Measurements from ENCODE around the gene AHCYL2. TPM values are rescaled to one million over a fixed set of nuclear protein-coding genes. Genes with fewer than 3 reads are reported as not detected.

The AHCYL2 gene
- total RNA-seq, 4 donors from 2014 or later = 22.7 to 41.0 (median 35.7) TPM

DNA sequence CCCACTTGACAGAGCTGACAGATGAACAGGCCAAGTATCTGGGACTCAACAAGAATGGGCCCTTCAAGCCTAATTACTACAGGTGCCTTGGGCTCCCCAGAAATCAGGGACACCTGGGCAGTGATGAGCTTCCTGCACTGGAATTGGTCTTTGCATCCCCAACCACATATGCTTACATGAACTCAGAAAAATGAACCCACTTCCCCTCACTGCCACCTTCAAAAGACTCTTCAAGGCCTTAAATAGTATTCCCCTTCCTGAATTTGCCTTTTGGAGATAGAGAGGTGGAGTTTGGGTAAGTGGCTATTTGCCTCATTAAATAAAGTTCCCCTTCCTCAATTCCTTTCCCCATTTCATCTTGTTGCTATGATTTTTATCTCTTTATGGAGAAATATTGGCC, 201.7 kb downstream of the AHCYL2 start:
- Histone ChIP-seq H3K36me3 (peaks cover 0 to 4% of the 10 kb centered on the region in 2 donors), H3K27me3 (no peaks in the 10 kb centered on the region), H3K27ac (no peak overlapping the region), H3K9me3 (no peaks in the 10 kb centered on the region), H3K4me1 (peaks cover 22 to 25% of the 10 kb centered on the region in 2 donors), H3K4me3 (no peak overlapping the region)
- no peak for DNase-seq
- no peak for ATAC-seq
- TF ChIP-seq, protein P1, sequence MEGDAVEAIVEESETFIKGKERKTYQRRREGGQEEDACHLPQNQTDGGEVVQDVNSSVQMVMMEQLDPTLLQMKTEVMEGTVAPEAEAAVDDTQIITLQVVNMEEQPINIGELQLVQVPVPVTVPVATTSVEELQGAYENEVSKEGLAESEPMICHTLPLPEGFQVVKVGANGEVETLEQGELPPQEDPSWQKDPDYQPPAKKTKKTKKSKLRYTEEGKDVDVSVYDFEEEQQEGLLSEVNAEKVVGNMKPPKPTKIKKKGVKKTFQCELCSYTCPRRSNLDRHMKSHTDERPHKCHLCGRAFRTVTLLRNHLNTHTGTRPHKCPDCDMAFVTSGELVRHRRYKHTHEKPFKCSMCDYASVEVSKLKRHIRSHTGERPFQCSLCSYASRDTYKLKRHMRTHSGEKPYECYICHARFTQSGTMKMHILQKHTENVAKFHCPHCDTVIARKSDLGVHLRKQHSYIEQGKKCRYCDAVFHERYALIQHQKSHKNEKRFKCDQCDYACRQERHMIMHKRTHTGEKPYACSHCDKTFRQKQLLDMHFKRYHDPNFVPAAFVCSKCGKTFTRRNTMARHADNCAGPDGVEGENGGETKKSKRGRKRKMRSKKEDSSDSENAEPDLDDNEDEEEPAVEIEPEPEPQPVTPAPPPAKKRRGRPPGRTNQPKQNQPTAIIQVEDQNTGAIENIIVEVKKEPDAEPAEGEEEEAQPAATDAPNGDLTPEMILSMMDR (IDR thresholded peaks at IDR 0.05 in 4 of 5, conservative IDR thresholded peaks at IDR 0.05 in 1 of 5) = no peak
- no peak for TF ChIP-seq POLR2A (IDR thresholded peaks at IDR 0.05)
- intact Hi-C loops (cut with DNase I; ENCODE audit: low total_unique reads) (no loop called here), in situ Hi-C loops (cut with MboI; ENCODE audit: low sequenced_read_pairs in 4 of 4) (no loop called here)

DNA sequence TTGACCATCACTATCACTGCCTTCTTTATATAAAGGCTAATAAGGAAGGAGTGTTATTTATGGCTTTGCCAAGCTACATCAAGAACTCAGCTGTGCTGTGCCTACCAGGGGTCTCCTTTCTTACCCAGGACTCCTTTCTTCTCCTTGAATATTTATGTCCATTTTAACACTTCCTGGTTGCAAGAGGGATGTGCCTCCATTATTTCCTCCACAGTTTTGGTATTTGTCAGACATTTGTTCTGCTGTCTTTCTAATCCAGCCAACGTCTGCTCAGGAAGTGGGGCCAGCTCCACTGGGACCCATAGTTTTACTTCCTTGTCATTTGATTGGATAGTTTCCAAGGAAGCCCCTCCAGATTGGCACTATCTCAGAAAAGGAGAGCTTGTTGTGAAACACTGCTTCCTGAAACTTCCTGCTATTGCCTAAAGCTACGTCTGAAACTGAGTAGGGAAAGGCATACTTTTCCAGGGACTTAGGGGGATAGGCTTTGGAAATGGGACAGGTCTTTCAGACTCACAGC, 202.8 kb downstream of the AHCYL2 start:
- peaks cover 11 to 14% of the 10 kb centered on the region in 2 donors for H3K4me1 ChIP-seq
- DNase-seq (no peak), ATAC-seq (no peak)
- intact Hi-C loops (cut with DNase I; ENCODE audit: low total_unique reads) = no loop called here
- H3K36me3 ChIP-seq = peaks cover 0 to 4% of the 10 kb centered on the region in 2 donors
- no peaks in the 10 kb centered on the region for H3K9me3 ChIP-seq
- no peak for TF ChIP-seq POLR2A (IDR thresholded peaks at IDR 0.05)
- no peak overlapping the region for H3K27ac ChIP-seq
- in situ Hi-C loops (cut with MboI; ENCODE audit: low sequenced_read_pairs in 4 of 4) = no loop called here
- H3K27me3 ChIP-seq = no peaks in the 10 kb centered on the region
- H3K4me3 ChIP-seq = no peak overlapping the region

DNA sequence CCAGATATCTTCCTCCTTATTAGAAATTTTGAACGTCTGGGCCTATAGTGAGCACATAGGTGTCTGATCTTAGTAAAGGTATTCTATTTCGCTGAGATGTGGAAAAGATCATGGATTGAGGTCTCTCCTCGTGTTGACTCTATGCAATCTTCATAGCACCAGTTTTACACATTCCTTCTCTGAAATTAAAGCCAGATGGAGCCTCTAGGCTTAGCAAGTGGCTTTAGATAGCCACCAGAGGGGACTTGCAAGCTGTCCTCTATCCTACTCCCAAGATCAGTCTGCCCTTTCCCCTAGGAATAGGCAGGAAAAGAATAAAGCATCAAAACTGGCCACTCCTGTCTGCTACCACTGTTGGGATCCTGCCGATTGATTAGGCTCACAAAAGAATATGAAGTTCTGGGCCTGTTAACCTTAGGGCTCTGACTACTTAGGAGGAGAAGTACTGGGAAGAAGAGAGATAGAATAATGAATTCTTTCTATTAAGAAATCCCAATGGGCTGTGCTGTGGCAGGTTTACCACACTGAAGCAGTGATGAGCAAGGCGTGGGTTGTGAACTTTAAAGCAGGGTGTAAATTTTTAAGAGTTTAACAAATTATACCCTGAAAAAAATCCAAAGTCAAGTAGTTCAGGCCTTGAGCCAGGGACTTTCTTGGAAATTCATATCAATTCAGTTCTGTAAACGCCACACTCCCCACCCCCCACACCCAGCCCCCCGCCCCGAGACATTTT, 207.2 kb downstream of the AHCYL2 start:
- in situ Hi-C loops (cut with MboI; ENCODE audit: low sequenced_read_pairs in 4 of 4) (no loop called here), intact Hi-C loops (cut with DNase I; ENCODE audit: low total_unique reads) (no loop called here)
- Histone ChIP-seq H3K4me1 (peaks cover 9 to 23% of the 10 kb centered on the region in 2 donors), H3K4me3 (no peak overlapping the region), H3K27me3 (no peaks in the 10 kb centered on the region), H3K36me3 (no peaks in the 10 kb centered on the region), H3K9me3 (no peaks in the 10 kb centered on the region), H3K27ac (no peak overlapping the region)
- TF ChIP-seq, protein P1 (IDR thresholded peaks at IDR 0.05 in 4 of 5, conservative IDR thresholded peaks at IDR 0.05 in 1 of 5) = no peak
- TF ChIP-seq POLR2A (IDR thresholded peaks at IDR 0.05) = no peak
- DNase-seq (no peak), ATAC-seq (no peak)

DNA sequence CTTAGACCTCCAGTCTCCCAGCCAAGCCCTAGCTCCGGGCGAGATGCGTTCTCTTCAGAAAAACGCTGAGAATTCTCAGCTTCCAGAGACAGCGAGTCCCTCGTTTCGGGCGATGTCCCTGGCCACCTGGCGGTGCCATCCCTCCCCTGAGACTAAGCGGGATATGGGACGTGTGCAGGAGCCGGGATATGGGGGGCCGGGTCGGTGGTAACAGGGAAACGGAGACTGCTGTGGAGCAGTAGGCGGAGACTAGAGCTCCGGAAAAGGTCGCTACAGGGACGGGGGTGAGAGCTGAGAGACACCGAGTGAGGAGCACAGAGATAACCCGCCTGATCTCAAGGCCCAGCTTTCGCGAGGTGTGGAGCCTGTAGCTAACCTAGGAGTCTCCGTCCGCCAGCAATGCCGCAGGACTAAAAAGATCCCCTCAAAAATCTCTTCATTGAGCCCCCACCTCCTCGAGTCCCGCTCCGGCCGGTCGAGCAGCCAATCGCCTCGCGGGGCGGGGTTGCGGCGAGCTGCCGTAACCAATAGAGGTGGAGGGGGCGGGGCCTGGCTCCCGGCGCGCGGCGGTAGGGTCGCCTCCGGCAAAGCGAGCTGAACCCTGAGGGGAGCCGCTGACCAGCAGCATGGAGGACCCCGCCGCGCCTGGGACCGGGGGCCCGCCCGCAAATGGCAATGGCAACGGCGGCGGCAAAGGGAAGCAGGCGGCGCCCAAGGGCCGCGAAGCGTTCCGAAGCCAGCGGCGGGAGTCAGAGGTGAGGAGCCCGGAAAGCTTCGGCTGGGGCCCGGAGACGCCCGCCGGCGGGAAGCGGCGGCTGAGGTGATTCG, 209.2 kb downstream of the AHCYL2 start, which contains the start of gene STRIP2:
Gene STRIP2 (plus strand): TSS at position 586 of the 828 bp plus-strand sequence. CDS start 41 bp downstream, at position 627.
- H3K27ac ChIP-seq = peak within 1 kb of the TSS; percentile 86 to 92 (median 88)
- H3K9me3 ChIP-seq = no peaks in the 10 kb centered on the region
- in situ Hi-C loops (cut with MboI; ENCODE audit: low sequenced_read_pairs in 4 of 4) = no loop called here
- TF ChIP-seq, protein P1 (IDR thresholded peaks at IDR 0.05 in 4 of 5, conservative IDR thresholded peaks at IDR 0.05 in 1 of 5) = peak in 1 of 5 experiments; percentile 26
- peak; percentile 89 to 96 for TF ChIP-seq POLR2A (IDR thresholded peaks at IDR 0.05)
- ATAC-seq = peak; percentile 85 to 91
- no peaks in the 10 kb centered on the region for H3K36me3 ChIP-seq
- intact Hi-C loops (cut with DNase I; ENCODE audit: low total_unique reads) = loop anchor here (2.0 kb wide), 1 partner anchor 43 kb away; no protein-coding TSS in a partner anchor
- H3K4me1 ChIP-seq = peaks cover 17 to 36% of the 10 kb centered on the region in 2 donors
- H3K27me3 ChIP-seq = no peaks in the 10 kb centered on the region
- H3K4me3 ChIP-seq = peak within 1 kb of the TSS; percentile 74 to 89 (median 80)
- DNase-seq = peak; percentile 89 to 91

All from gastrocnemius medialis (tissue), 4 donors.